Ovary (tissue), 9 donors: ENCODE results near the gene IFI30. TPM values are rescaled to one million over a fixed set of nuclear protein-coding genes. Genes with fewer than 3 reads are reported as not detected.

Source experiments
- DNase-seq, 5 donors: peaks; one replicate each; pipeline ENCODE4 v3.0.0-alpha.2; 2019 to 2020
- H3K27ac ChIP-seq, 2 donors: fragments of 200-600 bp; one replicate each; pipeline versions ENCODE4 v1.5.1 to v1.8.0; 2019 to 2022
- H3K27me3 ChIP-seq: fragments of 200-600 bp; one replicate; pipeline ENCODE4 v1.8.0; 2022
- H3K36me3 ChIP-seq: fragments of 200-600 bp; sonication (generic); one replicate; pipeline ENCODE4 v1.5.1; 2019
- H3K4me1 ChIP-seq: one replicate; pipeline ENCODE4 v1.8.1; 2013; ENCODE audit warnings: mild to moderate bottlenecking, moderate library complexity; ENCODE audit not compliant: insufficient read depth
- H3K4me3 ChIP-seq: fragments of 200-600 bp; sonication (generic); one replicate; pipeline ENCODE4 v1.5.1; 2017
- H3K9me3 ChIP-seq, 2 donors: fragments of 200-600 bp in 1 of 2; sonication (generic) in 1 of 2; one replicate each; pipeline versions ENCODE4 v1.5.1 to v1.8.1; 2013 to 2019; ENCODE audit warnings: mild to moderate bottlenecking in 1 of 2, moderate library complexity in 1 of 2
- EP300 ChIP-seq: sonication (generic); formaldehyde crosslinking; IDR thresholded peaks from one replicate; pipeline ENCODE4 v1.6.1; 2017; ENCODE audit warnings: antibody characterized with exemption
- POLR2A ChIP-seq: fragments of 450-650 bp; IDR thresholded peaks from one replicate; pipeline ENCODE4 v1.6.1; 2017; ENCODE audit warnings: antibody characterized with exemption, mild to moderate bottlenecking, moderate library complexity
- WGBS, 3 donors: extraction: QIAGEN DNeasy Blood & Tissue Kit in 1 of 3; methylation state at CpG; one replicate each; pipeline versions ENCODE4 v1.1.5 to v1.1.7; 2013 to 2017; 5-methylcytosine and 5-hydroxymethylcytosine counted together
- intact Hi-C, 4 donors: fragments of 100-400 bp; cut with DNase I; formaldehyde crosslinking; loops; one replicate each; pipeline versions ENCODE4 v1.11.0 to v1.15.1; 2022 to 2023
- polyA plus RNA-seq, 2 donors: library from polyadenylated mRNA; stranded (reverse); fragments of 200-250 nt in 1 of 2; fragments of 350-450 nt in 1 of 2; fragmentation: Illumina TruSeq in 1 of 2; extraction: RNeasy Lipid Tissue Mini Kit (QIAGEN cat#74804) in 1 of 2; gene quantifications; one replicate each; pipeline ENCODE4 v1.2.3, GENCODE V29; 2013 to 2014
- total RNA-seq, 7 donors: library from RNA; depleted of rRNA in 2 of 7; stranded (reverse); fragments of >200 nt in 2 of 7; fragmentation: NEBNext Ultra II Directional in 3 of 7; extraction: Animal tissue kit (Norgen Biotek cat#: 25700) in 3 of 7; gene quantifications; one replicate each; pipeline versions ENCODE4 v1.1.0 to v1.2.4, GENCODE V29; 2016 to 2023
- TF ChIP-seq, protein P1 (sequence below), 3 donors: fragments of 450-650 bp in 2 of 3; fragments of 200-600 bp in 1 of 3; IDR thresholded peaks; one replicate each; pipeline versions ENCODE4 v1.5.1 to v1.8.0; 2016 to 2022; ENCODE audit warnings: antibody characterized with exemption in 3 of 3, mild to moderate bottlenecking in 1 of 3
- donor health status: DM: no; HTN: no; CAD: no; lungs with moderate emphysema.
- donor health status: DM: no; HTN: no; CAD: no.
- donor health status: Bipolar disorder and iron deficiency.
- donor health status: DM: yes; HTN: yes; CAD: no.
- donor health status: DM: no; HTN: no; CAD: no.
- donor health status: DM: yes; HTN: yes; CAD: no.

Gene IFI30
- total and polyA plus RNA-seq, 9 donors: 10.1 to 70.9 (median 21.8) TPM

DNA sequence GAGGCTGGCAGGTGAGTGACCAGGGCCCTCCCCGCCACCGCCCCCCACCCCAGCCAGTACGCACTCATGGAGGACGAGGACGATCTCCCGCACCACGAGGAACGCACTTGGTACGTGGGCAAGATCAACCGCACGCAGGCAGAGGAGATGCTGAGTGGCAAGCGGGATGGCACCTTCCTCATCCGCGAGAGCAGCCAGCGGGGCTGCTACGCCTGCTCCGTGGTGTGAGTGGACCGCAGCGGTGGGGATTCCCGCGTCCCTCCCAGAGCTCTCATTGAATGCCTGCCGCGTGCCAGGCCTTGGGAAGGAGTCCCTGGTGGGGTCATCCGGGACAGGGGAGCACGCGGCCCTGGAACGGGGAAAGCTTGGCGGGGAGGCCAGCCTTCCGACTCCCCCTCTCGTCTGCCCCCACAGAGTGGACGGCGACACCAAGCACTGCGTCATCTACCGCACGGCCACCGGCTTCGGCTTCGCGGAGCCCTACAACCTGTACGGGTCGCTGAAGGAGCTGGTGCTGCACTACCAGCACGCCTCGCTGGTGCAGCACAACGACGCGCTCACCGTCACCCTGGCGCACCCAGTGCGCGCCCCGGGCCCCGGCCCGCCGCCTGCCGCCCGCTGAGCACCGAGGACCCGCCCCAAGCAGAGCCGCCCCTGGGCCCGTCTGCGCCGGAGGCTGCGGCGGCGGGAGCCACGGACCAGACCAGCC lies 4.8 kb upstream of the IFI30 start:
- H3K4me1 ChIP-seq: peaks cover 10% of the 10 kb centered on the region
- no peaks in the 10 kb centered on the region for H3K27me3 ChIP-seq
- TF ChIP-seq, protein P1, sequence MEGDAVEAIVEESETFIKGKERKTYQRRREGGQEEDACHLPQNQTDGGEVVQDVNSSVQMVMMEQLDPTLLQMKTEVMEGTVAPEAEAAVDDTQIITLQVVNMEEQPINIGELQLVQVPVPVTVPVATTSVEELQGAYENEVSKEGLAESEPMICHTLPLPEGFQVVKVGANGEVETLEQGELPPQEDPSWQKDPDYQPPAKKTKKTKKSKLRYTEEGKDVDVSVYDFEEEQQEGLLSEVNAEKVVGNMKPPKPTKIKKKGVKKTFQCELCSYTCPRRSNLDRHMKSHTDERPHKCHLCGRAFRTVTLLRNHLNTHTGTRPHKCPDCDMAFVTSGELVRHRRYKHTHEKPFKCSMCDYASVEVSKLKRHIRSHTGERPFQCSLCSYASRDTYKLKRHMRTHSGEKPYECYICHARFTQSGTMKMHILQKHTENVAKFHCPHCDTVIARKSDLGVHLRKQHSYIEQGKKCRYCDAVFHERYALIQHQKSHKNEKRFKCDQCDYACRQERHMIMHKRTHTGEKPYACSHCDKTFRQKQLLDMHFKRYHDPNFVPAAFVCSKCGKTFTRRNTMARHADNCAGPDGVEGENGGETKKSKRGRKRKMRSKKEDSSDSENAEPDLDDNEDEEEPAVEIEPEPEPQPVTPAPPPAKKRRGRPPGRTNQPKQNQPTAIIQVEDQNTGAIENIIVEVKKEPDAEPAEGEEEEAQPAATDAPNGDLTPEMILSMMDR (IDR thresholded peaks at IDR 0.05): no peak
- TF ChIP-seq POLR2A (no peak), EP300 (no peak)
- H3K4me3 ChIP-seq: no peak overlapping the region
- DNase-seq: peak in 2 of 5 donors; percentile 35 to 47
- no peak overlapping the region for H3K27ac ChIP-seq
- WGBS, 3 donors: 93 to 95% (median 94%) methylated on average over 58 to 66 of the region's 66 CpGs
- H3K9me3 ChIP-seq: no peaks in the 10 kb centered on the region
- no peaks in the 10 kb centered on the region for H3K36me3 ChIP-seq
- intact Hi-C loops: loop anchor here in 1 of 4 donors (10.0 kb wide), 1 partner anchor 54 kb away; no protein-coding TSS in a partner anchor

DNA sequence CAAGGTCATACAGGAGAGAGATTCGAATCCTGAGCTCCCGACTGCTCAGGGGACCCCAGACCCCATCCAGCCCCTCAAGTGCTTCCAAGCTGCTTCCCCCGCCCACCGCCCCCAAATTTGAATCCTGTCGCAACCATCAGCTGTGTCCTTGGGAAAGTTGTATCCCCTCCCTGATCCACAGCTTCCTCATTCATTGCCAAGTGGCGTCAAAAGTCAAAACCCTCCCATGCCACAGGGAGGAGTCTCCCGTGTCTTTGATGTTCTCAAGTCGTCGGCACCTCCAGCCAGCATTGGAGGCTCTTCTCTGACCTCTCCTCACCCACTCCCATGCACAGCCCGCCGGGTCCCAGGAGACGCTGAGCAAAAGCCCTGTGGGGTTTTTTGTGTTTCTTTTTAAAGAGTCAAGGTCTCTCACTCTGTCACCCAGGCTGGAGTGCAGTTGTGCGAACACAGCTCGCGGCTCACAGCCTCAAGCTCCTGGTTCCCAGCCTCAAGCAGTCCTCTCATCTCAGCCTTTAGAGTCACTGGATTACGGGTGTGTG lies 2.8 kb upstream of the IFI30 start:
- intact Hi-C loops: no loop called here
- no peaks in the 10 kb centered on the region for H3K27me3 ChIP-seq
- WGBS, 3 donors: 12 to 32% (median 15%) methylated on average over 16 of the region's 16 CpGs
- H3K36me3 ChIP-seq: no peaks in the 10 kb centered on the region
- H3K27ac ChIP-seq: peak overlapping the region; percentile 68 to 71
- H3K4me3 ChIP-seq: no peak overlapping the region
- H3K9me3 ChIP-seq: no peaks in the 10 kb centered on the region
- peaks cover 13% of the 10 kb centered on the region for H3K4me1 ChIP-seq
- TF ChIP-seq POLR2A (no peak), EP300 (no peak)
- TF ChIP-seq, protein P1 (IDR thresholded peaks at IDR 0.05): no peak
- peak in 4 of 5 donors; percentile 56 to 63 (median 58) for DNase-seq

DNA sequence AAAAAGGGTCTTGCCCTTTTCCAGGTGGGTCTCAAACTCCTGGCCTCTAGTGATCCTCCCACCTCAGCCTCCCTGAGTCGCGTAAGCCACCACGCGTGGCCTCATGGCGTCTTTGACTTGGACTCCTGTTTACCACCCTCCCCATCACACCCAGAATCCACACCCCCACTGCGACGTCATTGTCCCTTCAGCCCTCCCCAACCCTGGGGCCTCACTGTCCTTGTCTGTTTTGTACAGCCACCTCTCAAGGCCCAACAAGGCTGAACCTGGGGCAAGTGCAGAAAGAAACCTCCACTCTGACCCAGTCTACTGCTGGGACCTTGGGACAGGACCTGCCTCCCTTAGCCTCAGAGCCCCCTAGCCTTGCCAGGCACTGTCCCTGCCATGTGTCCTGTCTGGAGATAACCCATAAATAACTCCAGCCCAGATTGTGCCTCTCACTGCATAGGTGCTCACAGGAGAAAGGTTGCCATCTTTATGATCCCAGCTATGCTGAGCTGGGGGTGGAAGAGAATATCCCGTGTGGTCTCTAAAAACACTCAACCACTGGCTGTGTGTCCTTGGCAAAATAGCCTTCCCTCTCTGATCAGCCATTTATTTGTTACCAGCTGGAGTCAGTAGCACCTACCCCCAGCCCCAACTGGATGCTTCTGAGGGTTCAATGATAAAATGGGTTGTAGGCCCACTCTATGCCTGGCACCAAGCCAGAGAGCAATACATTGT lies 1.8 kb upstream of the IFI30 start:
- peaks cover 13% of the 10 kb centered on the region for H3K4me1 ChIP-seq
- H3K36me3 ChIP-seq: no peaks in the 10 kb centered on the region
- WGBS, 3 donors: 89% methylated on average over 8 of the region's 8 CpGs
- no peaks in the 10 kb centered on the region for H3K27me3 ChIP-seq
- H3K27ac ChIP-seq: peak overlapping the region in 1 of 2 donors; percentile 71
- H3K9me3 ChIP-seq: no peaks in the 10 kb centered on the region
- no peak for DNase-seq
- H3K4me3 ChIP-seq: no peak overlapping the region
- TF ChIP-seq, protein P1 (IDR thresholded peaks at IDR 0.05): no peak
- TF ChIP-seq EP300 (no peak), POLR2A (no peak)
- intact Hi-C loops: no loop called here

DNA sequence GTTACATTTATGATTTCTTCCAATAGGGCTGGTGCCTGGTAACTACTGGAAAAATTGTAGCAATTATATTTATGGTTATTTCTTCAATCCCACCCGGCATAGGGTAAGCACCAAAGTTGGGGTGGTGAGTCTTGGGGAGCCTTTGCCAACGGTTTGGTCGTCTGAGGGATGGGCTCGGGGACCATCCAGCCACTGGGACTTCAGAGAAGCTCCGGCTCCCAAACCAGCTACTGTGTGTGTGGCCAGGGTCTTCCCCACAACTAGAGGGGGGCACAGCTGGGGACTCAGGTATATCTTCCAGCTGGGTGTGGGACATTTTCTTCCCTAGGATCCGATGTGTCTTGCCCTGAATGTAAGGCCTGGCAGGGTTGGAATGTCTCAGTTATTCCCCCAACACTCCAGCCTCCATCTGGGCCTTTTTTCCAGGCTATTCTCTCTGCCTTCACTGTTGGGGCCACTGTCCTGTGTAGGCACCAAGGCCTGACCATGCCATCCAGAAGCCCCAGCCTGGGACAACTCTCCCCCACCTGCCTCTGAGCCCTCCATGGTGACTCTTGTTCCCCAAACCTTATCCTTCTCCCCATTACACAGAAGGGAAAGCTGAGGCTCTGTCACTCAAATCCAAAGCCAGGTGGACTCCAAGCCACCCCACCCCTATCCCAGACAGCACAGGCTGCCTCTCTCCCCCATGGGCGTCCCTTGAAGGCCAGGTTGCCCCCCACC lies 1.1 kb upstream of the IFI30 start:
- WGBS, 3 donors: 78 to 90% (median 86%) methylated on average over 7 of the region's 7 CpGs
- Histone ChIP-seq H3K36me3 (no peaks in the 10 kb centered on the region), H3K27ac (peak overlapping the region in 1 of 2 donors; percentile 19), H3K4me3 (no peak overlapping the region), H3K9me3 (no peaks in the 10 kb centered on the region), H3K27me3 (no peaks in the 10 kb centered on the region), H3K4me1 (peaks cover 13% of the 10 kb centered on the region)
- intact Hi-C loops: no loop called here
- peak in 1 of 5 donors; percentile 34 for DNase-seq
- TF ChIP-seq EP300 (no peak), POLR2A (no peak)
- TF ChIP-seq, protein P1 (IDR thresholded peaks at IDR 0.05): no peak
